OCI-LY1 (cell line): ENCODE measurements around the gene COP1.

ENCODE experiments used
- H2AFZ ChIP-seq: fragments of 200-600 bp; sonication (generic), shearing (Covaris generic); 2 replicates; pipeline ENCODE4 v1.6.0; 2014; ENCODE audit warnings: antibody characterized with exemption, mild to moderate bottlenecking, low read length
- H3F3A ChIP-seq: fragments of 200-600 bp; sonication (generic), shearing (Covaris generic); 2 replicates; pipeline ENCODE4 v1.6.0; 2014; ENCODE audit warnings: mild to moderate bottlenecking, antibody characterized with exemption, low read length, moderate library complexity; ENCODE audit not compliant: insufficient read depth
- H3K27ac ChIP-seq: fragments of 200-600 bp; sonication (generic); 2 replicates; pipeline ENCODE4 v1.5.1; 2014; ENCODE audit warnings: low read length, mixed run types, mild to moderate bottlenecking, low read depth; ENCODE audit not compliant: poor library complexity, severe bottlenecking
- H3K27me3 ChIP-seq: fragments of 200-600 bp; sonication (generic); 2 replicates; pipeline ENCODE4 v1.6.0; 2014; ENCODE audit warnings: antibody characterized with exemption, mild to moderate bottlenecking, low read length, moderate library complexity; ENCODE audit not compliant: insufficient read depth
- H3K36me3 ChIP-seq: fragments of 200-600 bp; sonication (generic); 2 replicates; pipeline ENCODE4 v1.6.1; 2014; ENCODE audit warnings: mild to moderate bottlenecking, antibody characterized with exemption, low read length, moderate library complexity, mixed read lengths; ENCODE audit not compliant: insufficient read depth
- H3K4me1 ChIP-seq: fragments of 200-600 bp; sonication (generic); 2 replicates; pipeline ENCODE4 v1.5.1; 2014; ENCODE audit warnings: mild to moderate bottlenecking, low read length, moderate library complexity; ENCODE audit not compliant: insufficient read depth, severe bottlenecking
- H3K4me2 ChIP-seq: fragments of 200-600 bp; sonication (generic), shearing (Covaris generic); 2 replicates; pipeline ENCODE4 v1.6.1; 2014; ENCODE audit warnings: low read length
- H3K4me3 ChIP-seq: fragments of 200-600 bp; sonication (generic); 2 replicates; pipeline ENCODE4 v1.5.1; 2014; ENCODE audit warnings: low read length, low read depth, mild to moderate bottlenecking, mixed read lengths; ENCODE audit not compliant: poor library complexity, severe bottlenecking
- H3K79me2 ChIP-seq: fragments of 200-600 bp; shearing (Covaris generic); 2 replicates; pipeline ENCODE4 v1.6.1; 2016; ENCODE audit warnings: mixed run types, low read length, mixed read lengths; ENCODE audit not compliant: insufficient read depth
- H3K9ac ChIP-seq: fragments of 200-600 bp; sonication (generic), shearing (Covaris generic); 2 replicates; pipeline ENCODE4 v1.6.1; 2014; ENCODE audit warnings: mild to moderate bottlenecking, low read length, mixed read lengths
- H3K9me2 ChIP-seq: fragments of 200-600 bp; sonication (generic), shearing (Covaris generic); 2 replicates; pipeline ENCODE4 v1.6.1; 2014; ENCODE audit warnings: low read depth, mild to moderate bottlenecking, low read length, mixed read lengths
- H3K9me3 ChIP-seq: fragments of 200-600 bp; shearing (Covaris generic); 2 replicates; pipeline ENCODE4 v1.6.1; 2014; ENCODE audit warnings: low read length, mixed read lengths
- H4K20me1 ChIP-seq: fragments of 200-600 bp; sonication (generic), shearing (Covaris generic); 2 replicates; pipeline ENCODE4 v1.6.0; 2016; ENCODE audit warnings: mild to moderate bottlenecking, low read length; ENCODE audit not compliant: insufficient read depth
- CTCF ChIP-seq: fragments of 200-600 bp; sonication (generic), shearing (Covaris generic); IDR thresholded peaks from 2 replicates; pipeline ENCODE4 v1.5.1; 2017; ENCODE audit warnings: mild to moderate bottlenecking, antibody characterized with exemption, low read length, moderate library complexity, mixed read lengths
- EZH2 ChIP-seq: fragments of 200-600 bp; sonication (generic), shearing (Covaris generic); IDR thresholded peaks from 2 replicates; pipeline ENCODE4 v1.8.0; 2017; ENCODE audit warnings: borderline replicate concordance, mixed run types, mild to moderate bottlenecking, antibody characterized with exemption, low read length, moderate library complexity, mixed read lengths

The COP1 gene

GRCh38 chr1:175944591-175944990, 262.5 kb downstream of the COP1 start:
- no peaks in the 10 kb centered on the region for H4K20me1 ChIP-seq
- no peaks in the 10 kb centered on the region for H3K9me2 ChIP-seq
- TF ChIP-seq CTCF: no peak
- TF ChIP-seq EZH2: no peak
- H3K4me3 ChIP-seq: no peak overlapping the region
- no peak overlapping the region for H3K9ac ChIP-seq
- no peak overlapping the region for H2AFZ ChIP-seq
- H3K4me1 ChIP-seq: no peaks in the 10 kb centered on the region
- no peaks in the 10 kb centered on the region for H3K79me2 ChIP-seq
- H3K9me3 ChIP-seq: no peaks in the 10 kb centered on the region
- no peaks in the 10 kb centered on the region for H3K27me3 ChIP-seq
- no peaks in the 10 kb centered on the region for H3F3A ChIP-seq
- H3K36me3 ChIP-seq: peaks cover 42% of the 10 kb centered on the region
- no peak overlapping the region for H3K27ac ChIP-seq
- H3K4me2 ChIP-seq: no peak overlapping the region

- Histone ChIP-seq H3K27me3 (no peaks in the 10 kb centered on the region), H3K9me2 (no peaks in the 10 kb centered on the region), H4K20me1 (no peaks in the 10 kb centered on the region), H3K79me2 (no peaks in the 10 kb centered on the region), H3K27ac (no peak overlapping the region), H3K4me1 (no peaks in the 10 kb centered on the region), H2AFZ (no peak overlapping the region), H3F3A (no peaks in the 10 kb centered on the region), H3K4me3 (no peak overlapping the region), H3K9ac (no peak overlapping the region), H3K9me3 (no peaks in the 10 kb centered on the region), H3K4me2 (no peak overlapping the region), H3K36me3 (peaks cover 33% of the 10 kb centered on the region)
- TF ChIP-seq CTCF: no peak
- TF ChIP-seq EZH2: no peak
Observed at GRCh38 chr1:175941164-175941563, 265.9 kb downstream of the COP1 start.

GRCh38 chr1:175936736-175937135, 270.4 kb downstream of the COP1 start:
- H3K36me3 ChIP-seq: peaks cover 11% of the 10 kb centered on the region
- H3K9me3 ChIP-seq: no peaks in the 10 kb centered on the region
- no peaks in the 10 kb centered on the region for H3K9me2 ChIP-seq
- no peak for TF ChIP-seq EZH2
- TF ChIP-seq CTCF: no peak
- no peaks in the 10 kb centered on the region for H3K79me2 ChIP-seq
- no peaks in the 10 kb centered on the region for H3K4me1 ChIP-seq
- no peak overlapping the region for H2AFZ ChIP-seq
- H3K4me3 ChIP-seq: no peak overlapping the region
- H4K20me1 ChIP-seq: no peaks in the 10 kb centered on the region
- H3K4me2 ChIP-seq: no peak overlapping the region
- no peaks in the 10 kb centered on the region for H3F3A ChIP-seq
- H3K27me3 ChIP-seq: no peaks in the 10 kb centered on the region
- H3K27ac ChIP-seq: no peak overlapping the region
- no peak overlapping the region for H3K9ac ChIP-seq
